ENCODE data around the gene RNF6. TPM values are rescaled to one million over a fixed set of nuclear protein-coding genes. Genes with fewer than 3 reads are reported as not detected.

RNF6 gene
- total RNA-seq (2013): 35.7 TPM
- polyA plus RNA-seq (10 to 100 TPM in 2 of 3 donors, 1 to 10 TPM in 1; 8.9 to 20.3 (median 15.0) TPM), polyA minus RNA-seq (8.9 and 25.5 TPM in 2 replicates), total RNA-seq (37.6 to 112 (median 65.8) reads per million in 11 experiments)

GRCh38 chr13:26221721-26222519, at the start of gene RNF6:
Gene RNF6 (minus strand): TSS chr13:26222314. CDS start chr13:26219649, 2,665 bp downstream.
- H3K79me2 ChIP-seq (ENCODE audit: insufficient read depth, low read length): peaks cover 28% of the 10 kb centered on the region
- H3K4me2 ChIP-seq (replicated peaks; ENCODE audit: extremely low read depth, low read length, poor library complexity, severe bottlenecking): peak within 1 kb of the TSS; percentile 90
- Mint-ChIP-seq H3K36me3 (peaks cover 22 to 26% of the 10 kb centered on the region in 2 donors), H3K9me3 (no peaks in the 10 kb centered on the region), H3K27ac (peak within 1 kb of the TSS; percentile 94 to 99 (median 98)), H3K4me1 (peaks cover 27% of the 10 kb centered on the region), H3K4me3 (peak within 1 kb of the TSS; percentile 98 to 100), H3K27me3 (ENCODE audit: low read depth in 3 of 3) (peaks cover 2 to 4% (median 3%) of the 10 kb centered on the region in 3 donors)
- TF ChIP-seq, protein P1, sequence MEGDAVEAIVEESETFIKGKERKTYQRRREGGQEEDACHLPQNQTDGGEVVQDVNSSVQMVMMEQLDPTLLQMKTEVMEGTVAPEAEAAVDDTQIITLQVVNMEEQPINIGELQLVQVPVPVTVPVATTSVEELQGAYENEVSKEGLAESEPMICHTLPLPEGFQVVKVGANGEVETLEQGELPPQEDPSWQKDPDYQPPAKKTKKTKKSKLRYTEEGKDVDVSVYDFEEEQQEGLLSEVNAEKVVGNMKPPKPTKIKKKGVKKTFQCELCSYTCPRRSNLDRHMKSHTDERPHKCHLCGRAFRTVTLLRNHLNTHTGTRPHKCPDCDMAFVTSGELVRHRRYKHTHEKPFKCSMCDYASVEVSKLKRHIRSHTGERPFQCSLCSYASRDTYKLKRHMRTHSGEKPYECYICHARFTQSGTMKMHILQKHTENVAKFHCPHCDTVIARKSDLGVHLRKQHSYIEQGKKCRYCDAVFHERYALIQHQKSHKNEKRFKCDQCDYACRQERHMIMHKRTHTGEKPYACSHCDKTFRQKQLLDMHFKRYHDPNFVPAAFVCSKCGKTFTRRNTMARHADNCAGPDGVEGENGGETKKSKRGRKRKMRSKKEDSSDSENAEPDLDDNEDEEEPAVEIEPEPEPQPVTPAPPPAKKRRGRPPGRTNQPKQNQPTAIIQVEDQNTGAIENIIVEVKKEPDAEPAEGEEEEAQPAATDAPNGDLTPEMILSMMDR (IDR thresholded peaks at IDR 0.05): no peak
- no peaks in the 10 kb centered on the region for H4K20me1 ChIP-seq (ENCODE audit: insufficient read depth, low read length)
- no peaks in the 10 kb centered on the region for H3K27me3 ChIP-seq (ENCODE audit: control insufficient read depth in 2 of 2, insufficient read depth in 2 of 2, low read length in 2 of 2)
- intact Hi-C loops (cut with micrococcal nuclease): loop anchor here in 1 of 2 donors (2.0 to 5.0 kb wide), 2 partner anchors 33 to 35 kb away; partner anchors contain the start of gene CDK8
- peak within 1 kb of the TSS; percentile 84 to 99 (median 95) for H3K4me3 ChIP-seq (replicated peaks in 1 of 3; ENCODE audit: low read depth in 2 of 3, low read length in 3 of 3)
- peaks cover 31 to 34% of the 10 kb centered on the region in 2 donors for H3K36me3 ChIP-seq (replicated peaks in 1 of 2; ENCODE audit: control insufficient read depth in 1 of 2, insufficient read depth in 2 of 2, low read length in 2 of 2)
- peak; percentile 93 to 98 (median 94) for DNase-seq
- peaks cover 19 to 30% of the 10 kb centered on the region in 2 donors for H3K4me1 ChIP-seq (ENCODE audit: control insufficient read depth in 1 of 2, insufficient read depth in 2 of 2, low read length in 2 of 2)
- H2AFZ ChIP-seq (ENCODE audit: insufficient read depth, low read depth, low read length, poor library complexity, severe bottlenecking): peak within 1 kb of the TSS; percentile 100
- peak within 1 kb of the TSS; percentile 85 to 98 for H3K27ac ChIP-seq (ENCODE audit: low read depth in 1 of 2, low read length in 2 of 2)
- H3K9me3 ChIP-seq (replicated peaks in 1 of 2; ENCODE audit: control insufficient read depth in 1 of 2, insufficient read depth in 1 of 2, low read length in 2 of 2): no peaks in the 10 kb centered on the region
- H3K9ac ChIP-seq (ENCODE audit: insufficient read depth, low read length, poor library complexity, severe bottlenecking): peak within 1 kb of the TSS; percentile 99
- under 1% methylated on average over 58 of the region's 67 CpGs for WGBS (ENCODE audit: insufficient coverage)

DNA sequence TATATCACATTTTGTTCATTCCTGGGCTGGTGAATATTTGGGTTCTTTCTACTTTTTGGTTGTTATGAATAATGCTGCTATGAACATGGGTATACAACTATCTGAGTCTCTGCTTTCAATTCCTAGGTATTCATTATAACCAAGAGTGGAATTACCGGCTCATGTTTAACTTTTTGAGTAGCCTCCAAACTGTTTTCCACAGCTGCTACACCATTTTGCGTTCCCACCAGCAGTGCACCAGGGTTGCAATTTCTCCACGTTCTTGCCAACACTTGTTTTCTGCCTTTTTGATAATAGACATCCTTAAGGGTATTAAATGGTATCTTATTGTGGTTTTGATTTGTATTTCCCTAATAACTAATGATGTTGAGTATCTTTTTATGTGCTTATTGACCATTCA, 48.6 kb upstream of the RNF6 start:
- Histone ChIP-seq H3K27me3 (ENCODE audit: control insufficient read depth in 2 of 2, insufficient read depth in 2 of 2, low read length in 2 of 2) (no peaks in the 10 kb centered on the region), H3K4me1 (ENCODE audit: control insufficient read depth in 1 of 2, insufficient read depth in 2 of 2, low read length in 2 of 2) (no peaks in the 10 kb centered on the region), H3K9ac (ENCODE audit: insufficient read depth, low read length, poor library complexity, severe bottlenecking) (no peak overlapping the region), H4K20me1 (ENCODE audit: insufficient read depth, low read length) (peaks cover 58% of the 10 kb centered on the region), H3K27ac (ENCODE audit: low read depth in 1 of 2, low read length in 2 of 2) (no peak overlapping the region), H3K9me3 (replicated peaks in 1 of 2; ENCODE audit: control insufficient read depth in 1 of 2, insufficient read depth in 1 of 2, low read length in 2 of 2) (no peaks in the 10 kb centered on the region), H2AFZ (ENCODE audit: insufficient read depth, low read depth, low read length, poor library complexity, severe bottlenecking) (no peak overlapping the region), H3K4me3 (replicated peaks in 1 of 3; ENCODE audit: low read depth in 2 of 3, low read length in 3 of 3) (no peak overlapping the region), H3K79me2 (ENCODE audit: insufficient read depth, low read length) (peaks cover 62% of the 10 kb centered on the region), H3K36me3 (replicated peaks in 1 of 2; ENCODE audit: control insufficient read depth in 1 of 2, insufficient read depth in 2 of 2, low read length in 2 of 2) (no peaks in the 10 kb centered on the region), H3K4me2 (replicated peaks; ENCODE audit: extremely low read depth, low read length, poor library complexity, severe bottlenecking) (no peak overlapping the region)
- WGBS (ENCODE audit: insufficient coverage): 100% methylated on average over 1 of the region's 3 CpGs
- peaks cover 0 to 5% (median 0%) of the 10 kb centered on the region in 7 donors for H3K9me3 Mint-ChIP-seq
- H3K36me3 Mint-ChIP-seq: peaks cover 0 to 4% of the 10 kb centered on the region in 2 donors
- intact Hi-C loops (cut with micrococcal nuclease): no loop called here
- TF ChIP-seq, protein P1 (IDR thresholded peaks at IDR 0.05): no peak
- H3K27ac Mint-ChIP-seq: no peak overlapping the region
- H3K4me1 Mint-ChIP-seq: peaks cover 3% of the 10 kb centered on the region
- DNase-seq: no peak
- no peak overlapping the region for H3K4me3 Mint-ChIP-seq
- H3K27me3 Mint-ChIP-seq (ENCODE audit: low read depth in 3 of 3): no peaks in the 10 kb centered on the region
